Liver (tissue), 3 donors: ENCODE measurements around the gene PLEKHA6.

Experiments used
- CTCF ChIP-seq: fragments of 150-350 bp; IDR thresholded peaks from 2 replicates; pipeline ENCODE4 v1.5.1; 2017; ENCODE audit warnings: improper control_type of control experiment, low read depth, low read length; ENCODE audit not compliant: missing input control
- EGR1 ChIP-seq, 2 donors: IDR thresholded peaks; 2 replicates each; pipeline ENCODE4 v1.6.1; 2016 to 2018; ENCODE audit warnings: antibody characterized with exemption in 2 of 2, low read depth in 2 of 2
- GABPA ChIP-seq, 2 donors: IDR thresholded peaks in 1 of 2; conservative IDR thresholded peaks in 1 of 2; 2 replicates each; pipeline ENCODE4 v1.6.1; 2016; ENCODE audit warnings: antibody characterized with exemption in 2 of 2, mild to moderate bottlenecking in 1 of 2, moderate library complexity in 1 of 2
- HNF4G ChIP-seq: IDR thresholded peaks from 2 replicates; pipeline ENCODE4 v1.6.1; 2016; ENCODE audit warnings: antibody characterized with exemption
- JUND ChIP-seq, 2 donors: IDR thresholded peaks; 2 replicates each; pipeline ENCODE4 v1.6.1; 2016; ENCODE audit warnings: antibody characterized with exemption in 2 of 2
- RAD21 ChIP-seq, 2 donors: IDR thresholded peaks; 2 replicates each; pipeline ENCODE4 v1.6.1; 2016; ENCODE audit warnings: antibody characterized with exemption in 2 of 2, mild to moderate bottlenecking in 2 of 2
- REST ChIP-seq: IDR thresholded peaks from 2 replicates; pipeline ENCODE4 v1.6.1; 2016; ENCODE audit warnings: antibody characterized with exemption, mild to moderate bottlenecking
- ZBTB33 ChIP-seq: IDR thresholded peaks from 2 replicates; pipeline ENCODE4 v1.6.1; 2016; ENCODE audit warnings: antibody characterized with exemption
- TF ChIP-seq, protein P1 (sequence below): IDR thresholded peaks from 2 replicates; pipeline ENCODE4 v1.6.1; 2016; ENCODE audit warnings: antibody characterized with exemption
- donor health status: healthy.
- donor health status: healthy.

GRCh38 chr1:204171751-204172178 lies 188.0 kb downstream of the PLEKHA6 start:
- TF ChIP-seq CTCF (no peak), REST (no peak), RAD21 (IDR thresholded peaks at IDR 0.05) (no peak), EGR1 (IDR thresholded peaks at IDR 0.05; ENCODE audit: low read depth in 2 of 2) (no peak), JUND (IDR thresholded peaks at IDR 0.05) (no peak), GABPA (IDR thresholded peaks at IDR 0.05 in 1 of 2, conservative IDR thresholded peaks at IDR 0.05 in 1 of 2) (no peak), ZBTB33 (no peak), HNF4G (no peak)
- TF ChIP-seq, protein P1, sequence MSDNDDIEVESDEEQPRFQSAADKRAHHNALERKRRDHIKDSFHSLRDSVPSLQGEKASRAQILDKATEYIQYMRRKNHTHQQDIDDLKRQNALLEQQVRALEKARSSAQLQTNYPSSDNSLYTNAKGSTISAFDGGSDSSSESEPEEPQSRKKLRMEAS: peak; percentile 11
